Fibroblast of skin of back (primary cell): ENCODE results near the gene SELP.

ENCODE experiments used
- DNase-seq: peaks from one replicate; pipeline ENCODE4 v3.0.0-alpha.2; 2013

SELP gene

DNA sequence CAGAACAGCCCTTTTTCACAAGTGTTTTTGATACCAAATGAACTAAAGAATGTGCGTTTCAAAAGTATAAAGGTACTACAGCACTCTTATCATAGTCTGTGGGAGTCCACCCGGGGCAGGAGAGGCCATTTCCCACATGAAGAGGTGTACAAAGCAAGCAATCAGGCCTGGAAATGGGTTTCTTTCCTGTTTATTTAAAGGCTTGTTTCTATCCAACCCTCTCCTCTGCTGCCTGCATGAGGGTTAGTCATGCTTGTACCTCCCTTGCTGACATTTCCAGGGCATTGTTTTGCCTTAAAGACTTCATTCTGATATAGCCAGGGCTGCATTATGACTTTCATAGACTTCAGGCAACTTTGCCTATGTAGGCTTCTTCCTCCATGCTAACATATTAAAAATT is 11.6 kb downstream of the SELP start:
- no peak for DNase-seq

DNA sequence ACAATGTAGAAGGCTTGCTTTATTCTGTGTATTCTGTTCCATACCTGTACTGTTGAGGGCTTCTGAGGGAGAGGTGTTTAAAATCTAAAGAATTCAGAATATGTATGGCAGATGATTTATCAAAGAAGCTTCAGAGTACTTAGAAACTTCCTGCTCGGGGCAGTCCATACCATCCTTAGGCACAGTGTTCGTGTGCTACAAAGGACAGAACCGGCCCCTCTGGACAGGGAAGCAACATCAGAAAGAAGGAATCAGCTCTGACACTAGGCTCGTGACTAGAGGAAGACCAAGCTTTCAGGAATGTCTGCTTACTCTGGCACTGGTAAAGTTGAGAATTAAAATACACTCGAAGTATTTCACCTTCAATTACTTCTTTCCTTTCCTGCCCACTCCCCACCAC is 14.1 kb downstream of the SELP start:
- no peak for DNase-seq

GRCh38 chr1:169610858-169611257 is 19.1 kb downstream of the SELP start:
- no peak for DNase-seq

GRCh38 chr1:169610108-169610507 is 19.8 kb downstream of the SELP start:
- DNase-seq: no peak

GRCh38 chr1:169608226-169608625 is 21.7 kb downstream of the SELP start:
- DNase-seq: no peak

DNA sequence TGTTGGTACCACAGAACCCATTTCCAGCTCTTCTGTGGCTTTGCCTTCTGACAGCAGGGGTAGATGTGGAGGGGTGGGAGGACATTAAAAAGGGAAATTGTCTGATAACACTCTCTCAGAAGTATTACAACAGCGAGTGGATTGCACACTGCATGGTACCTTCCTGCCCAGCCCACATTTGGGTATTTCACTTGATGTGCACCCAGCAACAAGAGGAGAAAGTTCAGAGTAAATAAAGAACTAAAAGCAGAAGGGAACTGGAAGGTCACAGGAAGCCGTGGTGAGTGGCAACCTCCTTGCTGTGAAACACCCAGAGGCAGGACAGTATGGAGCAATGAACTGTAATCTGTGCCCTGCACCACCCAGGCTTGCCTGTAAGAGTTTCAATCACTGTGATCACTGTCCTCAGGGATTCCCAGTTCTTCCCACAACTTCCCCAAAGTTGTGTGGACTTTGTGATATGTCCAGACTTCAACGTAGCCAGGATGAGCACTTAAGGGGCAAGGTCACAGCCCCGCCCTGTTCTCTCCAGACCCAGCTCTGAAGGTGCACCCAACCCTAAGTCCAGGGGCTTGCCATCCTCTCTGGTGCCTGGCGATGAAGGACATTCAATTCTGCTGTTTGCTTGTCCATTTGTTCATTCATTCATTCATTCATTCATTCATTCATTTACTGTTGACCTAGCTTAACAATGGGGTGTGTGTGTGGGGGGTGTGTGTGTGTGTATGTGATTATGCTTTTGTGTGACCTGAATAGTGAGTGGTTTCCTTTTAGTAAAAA is 25.0 kb downstream of the SELP start:
- DNase-seq: no peak

DNA sequence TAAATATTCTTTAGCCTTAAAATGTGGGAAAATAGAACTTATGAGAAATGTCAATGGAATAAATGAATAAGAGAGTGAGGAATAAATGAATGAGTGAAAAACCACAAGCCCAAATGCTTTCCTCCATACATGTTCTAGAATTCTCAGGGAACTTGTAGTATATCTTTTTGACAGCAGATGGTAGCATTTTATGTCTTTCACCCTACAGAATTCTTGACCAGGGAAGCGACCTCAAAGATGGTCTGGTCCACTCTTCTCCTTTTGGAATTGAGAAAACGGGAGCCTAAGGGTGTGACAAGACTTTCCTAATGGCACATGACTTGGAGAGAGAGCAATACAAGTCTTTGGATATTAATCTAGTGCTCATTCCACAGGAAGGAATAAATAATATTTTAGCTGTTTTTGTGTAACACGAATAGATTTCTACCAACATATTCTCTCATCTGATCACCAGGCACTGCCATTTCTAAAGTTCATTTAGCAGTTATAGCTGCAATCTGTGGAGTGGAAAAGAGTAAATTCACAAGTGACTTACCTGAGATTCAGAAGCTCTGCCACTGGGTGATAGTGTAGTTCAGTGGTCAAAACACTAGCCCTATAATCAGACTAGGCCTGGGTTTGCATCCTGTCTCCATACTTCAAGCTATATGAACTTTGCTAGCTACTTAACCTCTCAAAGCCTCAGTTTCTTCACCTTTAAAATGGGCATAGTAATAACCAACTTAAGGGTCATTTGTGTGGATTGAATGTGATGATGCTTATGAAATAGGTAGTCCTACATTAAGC is 28.6 kb downstream of the SELP start:
- peak; percentile 21 for DNase-seq

DNA sequence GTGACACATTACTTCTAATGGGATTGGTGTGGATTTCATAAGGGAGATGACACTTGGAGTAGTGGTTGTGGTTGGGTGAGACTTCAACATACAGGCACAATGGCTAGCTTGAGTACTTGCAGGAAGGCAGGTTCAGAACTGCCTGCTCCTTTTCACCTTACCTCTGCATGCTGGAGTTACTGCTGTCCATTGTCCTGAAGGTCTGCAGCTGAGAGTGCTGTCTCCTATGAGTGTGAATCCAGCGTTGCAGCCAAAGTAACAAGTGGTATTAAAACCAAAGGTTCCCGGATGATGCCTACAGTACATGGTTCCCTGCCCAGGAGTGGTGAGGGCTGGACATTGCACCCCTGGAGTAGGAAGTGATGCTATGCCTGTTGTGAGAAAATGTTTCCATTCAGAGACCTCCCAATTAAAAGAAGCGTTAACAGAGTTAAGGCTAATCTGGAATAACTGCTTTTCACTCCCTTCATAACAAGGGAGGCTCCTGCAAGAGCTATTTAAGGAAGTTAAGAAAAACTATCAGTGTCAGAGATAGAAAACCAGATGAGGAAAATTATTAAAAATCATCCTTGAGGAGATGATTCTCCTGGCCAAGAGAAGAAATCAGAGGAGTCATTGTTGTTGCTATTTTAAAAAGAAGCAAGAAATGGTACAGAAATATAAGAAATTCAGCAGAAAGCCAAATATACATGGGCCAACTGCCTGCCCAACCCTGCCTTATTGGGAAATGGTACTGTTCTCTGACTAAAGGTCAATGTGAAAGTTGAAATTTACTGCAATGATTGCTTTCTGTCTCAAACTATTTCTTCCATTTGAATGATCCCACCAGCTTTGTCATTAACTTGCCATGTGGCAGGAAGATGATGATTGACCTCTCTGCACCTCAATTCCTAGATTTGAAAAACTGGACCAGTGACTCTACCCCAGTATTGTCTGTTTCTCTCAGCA is 33.9 kb downstream of the SELP start:
- peak; percentile 21 for DNase-seq

DNA sequence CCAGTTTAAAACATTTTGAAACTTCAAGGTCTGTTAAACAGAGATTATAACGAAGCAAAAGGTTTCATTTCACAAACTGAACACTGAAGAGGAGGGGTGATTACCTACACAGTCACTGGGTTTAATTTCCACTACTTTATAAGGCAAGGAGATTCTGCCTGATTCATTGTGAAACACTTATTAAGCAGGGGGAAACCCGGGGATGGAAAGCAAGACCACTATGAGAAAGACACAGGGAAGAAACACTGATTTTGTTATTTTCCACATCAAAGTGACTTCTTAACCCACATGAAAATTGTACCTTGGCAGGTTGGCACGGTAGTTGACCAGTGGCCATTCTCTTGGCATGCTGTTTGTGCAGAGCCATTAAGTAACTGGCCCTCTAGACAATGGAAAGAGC is 35.5 kb downstream of the SELP start:
- no peak for DNase-seq

- DNase-seq: no peak
Observed at GRCh38 chr1:169590932-169591331, 39.0 kb downstream of the SELP start.

- no peak for DNase-seq
Observed at GRCh38 chr1:169588785-169589485, 41.0 kb downstream of the SELP start.

DNA sequence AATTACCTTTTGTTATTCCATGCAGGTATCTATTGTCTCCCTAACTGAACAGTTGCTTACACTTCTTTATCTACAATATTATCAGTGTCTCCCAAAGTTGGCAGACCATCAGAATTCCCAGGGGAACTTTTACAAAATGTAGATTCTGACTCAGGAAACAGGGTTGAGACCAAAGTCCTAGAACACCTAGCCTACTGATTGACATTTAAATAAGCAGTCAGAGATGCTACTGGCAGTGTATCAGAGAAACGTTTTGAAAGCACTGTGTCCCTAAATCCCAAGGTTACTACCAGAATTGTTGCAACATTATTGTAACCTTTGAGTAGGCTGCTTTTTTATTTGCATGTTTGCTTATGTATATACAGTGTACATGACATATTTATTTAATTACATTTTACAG is 41.8 kb downstream of the SELP start:
- DNase-seq: no peak

DNA sequence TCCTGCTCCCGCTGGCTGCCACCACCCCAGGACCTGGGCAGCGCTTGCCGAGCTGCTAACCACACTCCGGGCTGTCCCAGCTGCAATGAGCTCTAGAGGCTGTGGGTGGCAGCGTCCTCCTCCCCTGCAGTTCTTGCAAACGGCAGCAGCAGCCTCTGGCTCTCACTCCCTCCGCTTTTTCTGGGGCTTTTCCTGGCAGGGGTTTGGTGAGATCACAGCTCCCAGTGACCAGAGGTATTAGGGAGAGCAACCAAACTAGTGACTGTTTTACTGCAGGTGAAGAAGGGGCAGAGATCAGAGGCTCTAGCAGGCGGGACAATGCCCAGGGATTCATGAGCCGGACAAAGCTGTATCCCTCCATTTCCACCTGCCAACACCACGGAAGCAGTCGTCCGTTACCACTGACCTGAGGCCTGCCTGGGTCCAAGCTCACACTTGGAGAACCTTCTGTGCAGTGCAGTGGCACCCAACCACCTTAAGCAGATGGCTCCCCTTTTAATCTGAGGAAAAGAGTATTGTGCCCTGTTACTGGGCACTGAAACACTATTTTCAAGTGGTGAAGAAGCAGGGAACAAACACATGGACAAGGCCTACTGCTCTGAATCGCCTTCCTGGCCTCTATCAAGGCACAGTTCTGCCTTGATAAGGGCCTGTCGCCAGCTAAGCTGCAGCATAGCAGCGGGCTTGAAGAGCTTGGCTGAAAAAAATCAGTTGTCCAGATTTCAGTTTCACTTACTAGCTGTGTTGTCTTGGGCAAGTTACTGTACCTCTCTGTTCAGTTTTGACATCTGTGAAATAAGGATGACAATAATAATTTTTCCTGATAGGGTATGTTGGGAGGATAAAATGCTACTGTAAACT is 43.3 kb downstream of the SELP start, which contains the start of gene F5:
TSS of gene F5 (minus strand) at position 87 of the 861 bp plus-strand sequence. CDS start 95 bp downstream, outside the sequence.
- peak; percentile 40 for DNase-seq

DNA sequence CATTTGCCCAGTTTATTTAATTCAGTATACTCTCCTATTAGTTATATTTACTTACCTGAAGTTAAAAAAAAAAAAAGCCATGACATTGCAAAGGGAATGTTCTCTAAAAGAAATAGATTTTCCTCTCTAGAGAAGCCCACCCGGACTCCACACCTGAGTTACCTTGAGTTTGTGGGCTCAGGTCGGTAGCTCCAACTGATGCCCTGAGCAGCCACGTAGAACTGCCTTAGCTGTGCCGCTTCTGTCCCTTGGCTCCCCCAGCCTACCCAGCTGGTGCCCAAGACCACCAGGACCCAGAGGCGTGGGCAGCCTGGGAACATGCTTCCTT is 43.9 kb downstream of the SELP start:
- no peak for DNase-seq

GRCh38 chr1:169585181-169585580 is 44.7 kb downstream of the SELP start:
- DNase-seq: no peak

- no peak for DNase-seq
Observed at GRCh38 chr1:169584483-169585144, 45.3 kb downstream of the SELP start.

DNA sequence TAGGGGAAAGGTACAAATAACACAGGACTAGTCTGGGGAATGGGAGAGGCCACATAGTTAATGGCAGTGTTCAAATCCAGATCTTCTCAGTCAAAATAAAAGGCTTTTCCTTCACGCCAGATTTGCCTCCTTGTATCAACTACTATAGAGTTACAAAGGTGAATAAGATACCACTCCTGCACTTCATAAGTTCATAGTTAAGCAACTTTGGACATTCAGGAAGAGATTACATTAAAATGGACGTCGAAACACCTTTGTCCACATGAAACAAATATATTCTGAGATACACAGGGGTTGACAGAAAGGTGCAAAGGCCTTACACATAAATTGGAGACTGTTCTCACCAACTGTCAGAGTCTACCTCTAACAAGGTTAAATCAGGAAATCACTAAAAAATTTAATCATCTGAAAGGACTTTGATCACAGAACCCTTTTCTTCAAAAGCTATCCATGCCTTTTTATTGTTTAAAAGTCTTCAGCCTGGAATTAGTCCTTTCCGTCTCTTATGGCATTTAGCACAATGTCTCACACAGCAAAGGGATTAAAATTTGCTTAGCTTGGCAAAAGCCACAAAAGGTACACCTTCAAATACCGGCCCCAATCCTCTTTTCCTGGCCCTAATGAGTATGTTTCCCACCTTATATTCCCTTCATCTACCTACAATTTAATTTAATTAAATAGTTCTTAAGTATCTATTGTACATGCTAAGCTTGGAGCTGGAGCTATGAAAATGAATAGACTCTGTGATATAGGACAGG is 51.8 kb downstream of the SELP start:
- no peak for DNase-seq

GRCh38 chr1:169576935-169577331 is 53.0 kb downstream of the SELP start:
- no peak for DNase-seq

- no peak for DNase-seq
Observed at GRCh38 chr1:169576241-169576934, 53.5 kb downstream of the SELP start.
